Measurements from ENCODE around the gene ITFG2.

GRCh38 chr12:2806700-2807099, 5.8 kb upstream of the ITFG2 start:
- TF ChIP-seq, protein P1, sequence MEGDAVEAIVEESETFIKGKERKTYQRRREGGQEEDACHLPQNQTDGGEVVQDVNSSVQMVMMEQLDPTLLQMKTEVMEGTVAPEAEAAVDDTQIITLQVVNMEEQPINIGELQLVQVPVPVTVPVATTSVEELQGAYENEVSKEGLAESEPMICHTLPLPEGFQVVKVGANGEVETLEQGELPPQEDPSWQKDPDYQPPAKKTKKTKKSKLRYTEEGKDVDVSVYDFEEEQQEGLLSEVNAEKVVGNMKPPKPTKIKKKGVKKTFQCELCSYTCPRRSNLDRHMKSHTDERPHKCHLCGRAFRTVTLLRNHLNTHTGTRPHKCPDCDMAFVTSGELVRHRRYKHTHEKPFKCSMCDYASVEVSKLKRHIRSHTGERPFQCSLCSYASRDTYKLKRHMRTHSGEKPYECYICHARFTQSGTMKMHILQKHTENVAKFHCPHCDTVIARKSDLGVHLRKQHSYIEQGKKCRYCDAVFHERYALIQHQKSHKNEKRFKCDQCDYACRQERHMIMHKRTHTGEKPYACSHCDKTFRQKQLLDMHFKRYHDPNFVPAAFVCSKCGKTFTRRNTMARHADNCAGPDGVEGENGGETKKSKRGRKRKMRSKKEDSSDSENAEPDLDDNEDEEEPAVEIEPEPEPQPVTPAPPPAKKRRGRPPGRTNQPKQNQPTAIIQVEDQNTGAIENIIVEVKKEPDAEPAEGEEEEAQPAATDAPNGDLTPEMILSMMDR (conservative IDR thresholded peaks at IDR 0.05; ENCODE audit: low read depth in 2 of 2), result no peak
- no peak for TF ChIP-seq ZNF331 (CRISPR knock-in tag; IDR thresholded peaks at IDR 0.05; ENCODE audit: low read depth)
- TF ChIP-seq POLR2AphosphoS5 (IDR thresholded peaks at IDR 0.05; ENCODE audit: low read depth), result no peak
- TF ChIP-seq, protein P2, sequence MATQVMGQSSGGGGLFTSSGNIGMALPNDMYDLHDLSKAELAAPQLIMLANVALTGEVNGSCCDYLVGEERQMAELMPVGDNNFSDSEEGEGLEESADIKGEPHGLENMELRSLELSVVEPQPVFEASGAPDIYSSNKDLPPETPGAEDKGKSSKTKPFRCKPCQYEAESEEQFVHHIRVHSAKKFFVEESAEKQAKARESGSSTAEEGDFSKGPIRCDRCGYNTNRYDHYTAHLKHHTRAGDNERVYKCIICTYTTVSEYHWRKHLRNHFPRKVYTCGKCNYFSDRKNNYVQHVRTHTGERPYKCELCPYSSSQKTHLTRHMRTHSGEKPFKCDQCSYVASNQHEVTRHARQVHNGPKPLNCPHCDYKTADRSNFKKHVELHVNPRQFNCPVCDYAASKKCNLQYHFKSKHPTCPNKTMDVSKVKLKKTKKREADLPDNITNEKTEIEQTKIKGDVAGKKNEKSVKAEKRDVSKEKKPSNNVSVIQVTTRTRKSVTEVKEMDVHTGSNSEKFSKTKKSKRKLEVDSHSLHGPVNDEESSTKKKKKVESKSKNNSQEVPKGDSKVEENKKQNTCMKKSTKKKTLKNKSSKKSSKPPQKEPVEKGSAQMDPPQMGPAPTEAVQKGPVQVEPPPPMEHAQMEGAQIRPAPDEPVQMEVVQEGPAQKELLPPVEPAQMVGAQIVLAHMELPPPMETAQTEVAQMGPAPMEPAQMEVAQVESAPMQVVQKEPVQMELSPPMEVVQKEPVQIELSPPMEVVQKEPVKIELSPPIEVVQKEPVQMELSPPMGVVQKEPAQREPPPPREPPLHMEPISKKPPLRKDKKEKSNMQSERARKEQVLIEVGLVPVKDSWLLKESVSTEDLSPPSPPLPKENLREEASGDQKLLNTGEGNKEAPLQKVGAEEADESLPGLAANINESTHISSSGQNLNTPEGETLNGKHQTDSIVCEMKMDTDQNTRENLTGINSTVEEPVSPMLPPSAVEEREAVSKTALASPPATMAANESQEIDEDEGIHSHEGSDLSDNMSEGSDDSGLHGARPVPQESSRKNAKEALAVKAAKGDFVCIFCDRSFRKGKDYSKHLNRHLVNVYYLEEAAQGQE (IDR thresholded peaks at IDR 0.05; ENCODE audit: unreplicated experiment), result no peak

All from GM23338 (cell line).